ENCODE results near the gene SPRED2.

DNA sequence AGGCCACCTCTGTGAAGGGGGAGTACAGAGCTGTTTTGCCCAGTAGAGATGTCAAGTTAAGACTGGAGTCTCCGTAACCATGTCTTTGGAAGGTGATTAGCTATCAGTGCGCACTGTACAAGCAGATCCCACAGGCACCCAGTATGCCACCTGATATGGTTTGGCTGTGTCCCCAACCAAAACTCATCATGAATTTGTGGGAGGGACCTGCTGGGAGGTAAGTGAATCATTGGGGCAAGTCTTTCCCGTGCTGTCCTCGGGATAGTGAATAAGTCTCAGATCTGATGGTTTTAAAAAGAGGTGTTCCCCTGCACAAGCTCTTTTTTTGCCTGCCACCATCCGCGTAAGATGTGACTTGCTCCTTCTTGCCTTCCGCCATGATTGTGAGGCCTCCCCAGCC is 114.6 kb downstream of the SPRED2 start:
- TF ChIP-seq POLR2A (IDR thresholded peaks at IDR 0.05; ENCODE audit: low read length) = no peak
- TF ChIP-seq GATA1 (IDR thresholded peaks at IDR 0.05; ENCODE audit: low read depth, low read length) = no peak
